Activated CD8-positive, alpha-beta memory T cell treated with anti-CD3 and anti-CD28 coated beads, Interleukin-2, amount 50 U/mL, for 48 hours (primary cell): ENCODE measurements around the gene CAB39L.
"Not testable (repeated sequence)": the region's sequence is repeated elsewhere in the genome, so short reads cannot be mapped to it uniquely, and the experiment has no call there.

Experiments
- DNase-seq: peaks from one replicate; pipeline ENCODE4 v3.0.0-alpha.2; 2020

The CAB39L gene

GRCh38 chr13:49305792-49306425, 138.0 kb downstream of the CAB39L start:
- no peak for DNase-seq

- no peak for DNase-seq
These were observed 138.8 kb downstream of the CAB39L start for GRCh38 chr13:49304763-49305700.

GRCh38 chr13:49304356-49304755, 139.5 kb downstream of the CAB39L start:
- no peak for DNase-seq

- DNase-seq = no peak
These were observed 140.2 kb downstream of the CAB39L start for GRCh38 chr13:49303533-49304252.

- DNase-seq = no peak
These were observed 141.0 kb downstream of the CAB39L start for GRCh38 chr13:49302817-49303216.

GRCh38 chr13:49302222-49302621, 141.6 kb downstream of the CAB39L start:
- DNase-seq = no peak

GRCh38 chr13:49300739-49301589, 142.9 kb downstream of the CAB39L start:
- DNase-seq = peak; percentile 69

- no peak for DNase-seq
These were observed 143.6 kb downstream of the CAB39L start for GRCh38 chr13:49300276-49300675.

- no peak for DNase-seq
These were observed 144.8 kb downstream of the CAB39L start for GRCh38 chr13:49298903-49299605.

GRCh38 chr13:49298416-49298815, 145.4 kb downstream of the CAB39L start:
- no peak for DNase-seq

GRCh38 chr13:49297338-49297737, 146.5 kb downstream of the CAB39L start:
- DNase-seq = no peak

GRCh38 chr13:49296659-49297058, 147.2 kb downstream of the CAB39L start:
- no peak for DNase-seq

- no peak for DNase-seq
These were observed 148.6 kb downstream of the CAB39L start for GRCh38 chr13:49295244-49295643.

- DNase-seq = not testable (repeated sequence)
These were observed 149.1 kb downstream of the CAB39L start for GRCh38 chr13:49294723-49295122.

- DNase-seq = no peak
These were observed 150.9 kb downstream of the CAB39L start for GRCh38 chr13:49292742-49293486.

- DNase-seq = no peak
These were observed 155.4 kb downstream of the CAB39L start for GRCh38 chr13:49288458-49288857.

- no peak for DNase-seq
These were observed 155.9 kb downstream of the CAB39L start for GRCh38 chr13:49287995-49288394.

GRCh38 chr13:49279885-49280284, 164.0 kb downstream of the CAB39L start:
- DNase-seq = no peak

- no peak for DNase-seq
These were observed 164.8 kb downstream of the CAB39L start for GRCh38 chr13:49279112-49279511.

GRCh38 chr13:49278211-49278610, 165.7 kb downstream of the CAB39L start:
- no peak for DNase-seq

GRCh38 chr13:49272296-49272695, 171.6 kb downstream of the CAB39L start:
- DNase-seq = no peak
